IPS-NIHi7 (cell line): ENCODE data around the gene SEMA6D.

ENCODE experiments used
- DNase-seq: peaks from one replicate; pipeline ENCODE4 v3.0.0; 2012; ENCODE audit warnings: mixed read lengths; ENCODE audit errors: extremely low spot score

The SEMA6D gene

DNA sequence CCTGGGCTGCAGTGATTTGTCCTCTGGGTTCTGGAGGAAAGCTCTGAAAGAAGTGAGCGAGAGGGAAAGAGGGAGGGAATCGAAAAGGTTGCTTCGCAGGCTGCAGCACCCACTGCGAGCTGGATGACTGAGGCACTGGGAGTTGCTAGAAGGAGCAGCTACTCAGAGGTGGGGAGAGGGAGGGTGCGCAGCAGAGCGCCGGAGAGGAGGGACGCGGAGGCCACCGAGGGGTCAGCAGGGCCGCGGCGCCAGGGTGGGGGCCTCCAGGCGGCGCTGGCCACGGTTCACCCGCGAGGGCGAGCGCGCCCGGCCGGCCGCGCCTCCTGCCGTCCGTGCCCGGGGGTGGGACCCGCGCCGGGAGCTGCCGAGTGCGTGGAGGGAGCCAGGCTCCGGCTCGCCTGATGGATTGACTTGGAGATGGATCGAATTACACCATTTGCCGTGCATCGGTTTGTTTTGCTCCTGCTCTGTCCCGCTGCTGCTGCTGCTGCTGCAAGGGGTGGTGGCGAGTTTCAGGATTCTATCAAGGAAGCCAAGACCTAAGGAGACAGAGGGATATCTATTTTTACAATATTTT lies at the start of gene SEMA6D:
TSS of gene SEMA6D (plus strand) at position 470 of the 577 bp plus-strand sequence. CDS start 42,294 bp downstream, outside the sequence.
- peak; percentile 79 for DNase-seq

DNA sequence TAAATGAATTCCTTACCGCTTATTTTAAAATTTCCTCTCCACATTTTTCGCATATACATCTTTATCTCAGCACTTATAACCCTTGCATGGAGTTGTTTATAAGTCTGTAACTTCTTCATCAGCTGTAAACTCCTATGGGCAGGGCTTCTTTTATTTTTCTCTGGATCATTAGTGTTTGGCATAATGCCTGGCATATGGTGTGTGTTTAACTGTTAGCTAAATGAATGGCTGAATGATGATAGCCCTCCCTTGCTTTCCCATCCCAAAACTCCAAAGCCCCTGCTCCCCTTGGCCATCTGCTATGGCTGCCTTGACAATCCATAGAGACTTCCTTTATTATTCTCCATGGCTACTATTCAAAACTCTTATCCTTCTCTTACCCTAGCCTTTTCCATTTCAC lies 48.1 kb upstream of the SEMA6D start:
- DNase-seq: no peak

- no peak for DNase-seq
These were observed 46.9 kb upstream of the SEMA6D start for GRCh38 chr15:47670365-47670764.

DNA sequence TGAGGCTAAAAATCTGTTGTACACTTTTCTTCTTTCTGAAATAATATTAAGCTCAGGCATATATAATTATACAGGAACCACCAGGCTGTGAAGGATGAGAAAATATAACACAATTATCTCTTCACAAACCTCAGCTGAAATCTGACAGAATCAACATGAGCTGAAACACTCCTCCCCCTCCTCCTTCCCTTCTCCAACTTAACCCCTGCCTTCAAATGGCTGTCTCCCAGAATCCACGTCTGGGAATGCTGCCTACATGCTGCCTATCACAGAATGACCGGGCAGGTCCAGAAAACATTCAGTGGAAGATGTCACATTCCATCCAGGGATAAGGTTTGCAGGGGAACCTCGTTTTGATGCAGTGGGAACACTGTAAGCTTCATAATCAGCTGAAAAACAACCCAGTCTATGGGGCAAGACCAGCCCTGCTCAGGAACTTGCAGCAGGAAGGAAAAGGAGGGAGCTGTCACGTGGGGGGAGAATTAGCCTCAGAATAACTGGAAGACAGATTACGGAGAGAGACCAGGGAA lies 44.0 kb upstream of the SEMA6D start:
- DNase-seq: no peak

GRCh38 chr15:47674586-47675232 lies 42.6 kb upstream of the SEMA6D start:
- no peak for DNase-seq

GRCh38 chr15:47675735-47676134 lies 41.6 kb upstream of the SEMA6D start:
- peak; percentile 57 for DNase-seq

DNA sequence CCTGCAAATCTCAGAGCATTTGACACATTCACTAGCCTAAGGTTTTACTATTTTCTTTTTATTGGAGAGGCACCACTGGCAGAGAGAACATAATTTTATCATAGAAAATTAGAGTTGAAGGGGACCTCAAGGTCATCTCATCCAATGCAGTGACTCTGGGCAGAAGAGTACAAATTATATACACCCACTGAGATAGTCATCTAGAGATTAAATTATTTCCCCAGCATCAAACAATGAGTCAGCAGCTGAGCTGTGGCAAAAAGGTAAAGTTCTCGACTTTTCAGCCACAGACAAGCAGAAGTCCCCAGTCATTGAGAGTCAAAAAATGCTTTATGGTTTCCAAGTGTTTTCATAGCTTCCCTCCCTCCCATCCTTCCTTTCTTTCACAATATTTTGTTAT lies 39.3 kb upstream of the SEMA6D start:
- no peak for DNase-seq

GRCh38 chr15:47682661-47683060 lies 34.6 kb upstream of the SEMA6D start:
- DNase-seq: no peak

GRCh38 chr15:47685141-47685870 lies 32.0 kb upstream of the SEMA6D start:
- DNase-seq: no peak

GRCh38 chr15:47688573-47689086 lies 28.7 kb upstream of the SEMA6D start:
- DNase-seq: no peak

DNA sequence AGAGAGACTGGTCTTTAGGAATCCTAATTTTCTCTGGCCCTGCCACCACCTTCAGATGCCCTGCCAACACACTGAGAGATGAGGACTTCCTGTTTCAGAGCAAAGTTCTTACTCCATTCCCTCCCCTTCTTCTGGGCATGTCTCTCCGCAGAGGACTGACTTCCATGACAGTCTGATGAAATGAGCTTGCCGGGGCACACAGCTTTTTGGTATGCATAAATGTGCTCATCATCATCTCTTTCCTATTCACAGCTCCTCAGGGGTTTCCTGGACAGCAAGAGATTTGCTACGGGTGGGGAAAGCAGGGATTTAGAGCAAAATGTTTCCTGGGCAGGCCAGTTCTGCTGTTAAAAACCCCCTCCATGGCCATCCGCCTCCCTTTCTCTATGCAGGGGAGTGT lies 27.6 kb upstream of the SEMA6D start:
- no peak for DNase-seq

DNA sequence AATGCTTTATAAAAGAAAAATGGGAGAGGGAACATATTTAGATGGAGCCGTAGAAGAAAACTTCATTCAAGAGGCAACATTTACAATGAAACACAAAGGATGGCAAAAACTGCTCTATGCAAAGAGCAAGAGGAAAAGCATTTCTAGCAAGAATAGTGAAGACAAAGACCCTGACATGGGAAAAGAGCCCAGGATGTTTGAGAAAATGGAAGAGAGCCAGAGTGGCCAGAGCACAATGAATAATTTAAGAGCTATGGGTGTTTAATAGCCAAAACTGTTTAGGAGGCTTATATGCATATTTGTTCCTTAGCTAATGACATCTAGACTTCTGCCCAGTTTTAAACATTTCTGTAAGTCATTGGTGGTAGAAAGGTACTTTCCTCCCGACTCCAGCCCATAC lies 25.4 kb upstream of the SEMA6D start:
- no peak for DNase-seq

DNA sequence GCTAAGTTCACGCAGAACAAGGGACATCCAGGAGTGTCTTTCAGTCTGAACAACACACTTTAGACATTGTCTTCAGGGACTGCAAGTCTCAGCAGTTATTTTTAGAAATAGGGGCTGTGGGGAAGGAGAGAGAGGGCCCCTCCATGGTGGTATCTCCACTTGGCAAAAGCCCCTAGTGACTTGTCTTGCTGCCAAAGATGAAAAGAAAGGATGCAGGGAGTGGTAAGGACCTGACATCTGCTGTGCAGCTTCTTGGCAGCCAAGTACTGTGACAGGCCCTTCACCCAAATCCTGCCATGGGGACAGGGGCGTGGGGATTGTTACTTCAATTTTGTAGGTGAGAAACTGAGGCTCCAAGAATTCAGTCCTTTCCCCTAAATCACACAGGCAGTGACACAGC lies 21.0 kb upstream of the SEMA6D start:
- no peak for DNase-seq

DNA sequence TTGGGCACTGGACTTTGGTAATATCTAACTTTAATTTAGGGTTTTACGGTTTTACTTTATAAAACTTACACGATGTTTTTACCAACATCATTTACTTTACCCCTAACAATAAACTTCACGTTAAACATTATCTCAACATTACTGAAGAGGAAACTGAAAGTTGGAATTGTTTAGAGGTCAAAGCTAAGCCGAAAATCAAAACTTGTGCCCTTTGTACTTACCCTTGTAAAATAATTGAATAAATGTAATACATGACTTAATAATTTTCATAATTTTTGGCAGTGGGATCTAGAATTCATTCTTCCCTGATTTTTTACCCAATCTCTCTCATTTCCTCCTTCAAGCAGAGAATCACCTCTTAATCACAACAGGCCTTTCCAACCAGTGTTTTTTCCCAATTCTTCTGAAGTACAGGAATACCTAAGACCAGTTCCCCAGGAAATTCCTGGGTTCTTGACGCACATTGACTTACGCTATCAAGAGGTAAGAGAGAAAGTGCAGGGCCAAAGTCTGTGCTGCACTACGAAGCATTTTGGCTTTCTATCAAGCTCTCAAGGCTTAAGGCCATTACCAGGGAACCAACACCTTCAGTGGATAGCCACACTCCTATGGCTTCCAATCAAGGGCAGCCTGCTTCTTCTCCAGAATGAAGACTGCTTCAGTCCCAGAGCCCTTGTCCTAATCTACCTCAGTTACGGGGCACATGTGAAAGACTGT lies 11.9 kb upstream of the SEMA6D start:
- DNase-seq: no peak

- no peak for DNase-seq
These were observed 9.9 kb upstream of the SEMA6D start for GRCh38 chr15:47707391-47707790.

GRCh38 chr15:47708161-47708980 lies 8.9 kb upstream of the SEMA6D start:
- no peak for DNase-seq

- peak; percentile 25 for DNase-seq
These were observed 5.7 kb upstream of the SEMA6D start for GRCh38 chr15:47711655-47712054.

- no peak for DNase-seq
These were observed 1.9 kb upstream of the SEMA6D start for GRCh38 chr15:47715402-47715801.

GRCh38 chr15:47715856-47716445 lies 1.4 kb upstream of the SEMA6D start:
- DNase-seq: no peak

DNA sequence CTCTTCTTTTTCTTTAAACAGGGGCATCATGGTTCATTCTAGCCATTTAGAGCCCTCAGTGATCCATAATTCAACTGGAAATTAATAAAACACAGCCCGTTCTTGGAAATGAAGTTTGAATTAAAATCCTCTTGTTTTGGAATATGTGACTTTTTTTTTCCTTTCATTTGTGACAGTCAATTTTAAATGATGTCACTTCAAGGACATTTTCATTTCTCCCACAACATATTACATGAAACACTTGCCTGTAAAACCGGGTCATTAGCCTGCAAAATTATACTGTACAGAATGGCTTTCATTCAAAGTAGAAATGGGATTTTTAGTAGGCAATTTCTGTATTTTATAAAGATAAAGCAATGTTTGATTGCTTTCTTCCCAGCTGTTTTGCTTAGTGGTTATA lies 789 bp upstream of the SEMA6D start:
- DNase-seq: no peak
